Germinal center (tissue), 1 donor: ENCODE results near the gene EPOP.

Experiments
- DNase-seq: peaks from one replicate; pipeline ENCODE4 v3.0.0; 2012; ENCODE audit warnings: mixed read lengths, low spot score

The EPOP gene

GRCh38 chr17:38705803-38706504, 31.2 kb upstream of the EPOP start:
- peak; percentile 48 for DNase-seq

DNA sequence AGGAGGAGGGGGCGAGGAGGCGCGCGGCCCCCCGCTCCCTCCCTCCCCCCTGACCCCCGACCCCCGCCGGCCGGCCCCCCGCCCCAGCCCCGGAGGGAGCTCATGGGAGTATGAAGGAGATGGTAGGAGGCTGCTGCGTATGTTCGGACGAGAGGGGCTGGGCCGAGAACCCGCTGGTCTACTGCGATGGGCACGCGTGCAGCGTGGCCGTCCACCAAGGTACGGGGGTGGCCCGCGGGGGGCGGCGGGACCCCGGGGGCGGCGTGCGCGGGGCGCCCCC, 30.7 kb upstream of the EPOP start:
- no peak for DNase-seq

- peak; percentile 86 for DNase-seq
Measured at GRCh38 chr17:38704606-38705522, 30.1 kb upstream of the EPOP start, which contains the start of gene MLLT6. Gene MLLT6 (plus strand): TSS chr17:38705273. CDS start chr17:38705633, 360 bp downstream.

DNA sequence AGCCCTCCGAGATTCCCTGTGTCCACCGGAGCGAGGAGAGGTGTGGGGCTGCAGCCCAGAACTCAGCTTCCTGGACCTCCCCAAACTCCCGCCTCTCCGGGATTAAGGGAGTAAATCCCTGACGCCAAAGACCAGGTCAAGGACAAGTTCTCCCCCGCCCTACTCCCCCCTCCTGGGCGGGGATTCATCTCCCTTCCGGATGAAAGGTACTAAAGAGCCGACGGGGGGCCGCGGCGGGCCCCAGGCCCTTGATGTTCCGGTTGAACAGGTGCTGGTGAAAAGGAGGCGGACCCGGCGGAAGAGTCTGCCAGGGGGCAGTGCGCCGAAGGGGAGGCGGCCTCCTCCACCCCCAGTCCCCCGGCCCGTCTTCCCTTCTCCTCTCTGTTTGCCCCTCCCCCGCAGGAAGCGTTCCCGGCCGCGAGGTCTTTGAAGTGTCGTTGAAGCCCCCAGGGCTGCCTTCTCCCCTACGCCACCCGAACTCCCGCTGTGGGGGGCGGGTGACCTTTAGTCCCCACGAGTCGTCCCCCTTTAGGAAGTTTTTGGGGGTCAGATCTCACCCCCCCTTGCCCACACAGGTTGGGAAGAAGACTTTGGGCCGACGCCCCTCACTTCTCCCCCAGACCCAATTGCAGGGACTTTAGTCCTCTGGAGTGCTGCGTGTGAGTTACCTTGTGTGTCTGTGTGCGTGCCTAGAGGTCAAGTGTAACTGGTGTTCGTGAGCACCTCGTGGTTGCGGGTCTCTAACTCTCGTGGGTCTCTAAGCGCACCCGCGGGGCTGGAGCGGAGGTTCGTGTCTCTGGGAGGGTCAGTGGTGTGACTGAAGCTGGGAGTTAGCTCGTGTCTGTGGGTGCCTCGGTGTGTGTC, 29.2 kb upstream of the EPOP start:
- DNase-seq = peak; percentile 78

- DNase-seq = peak; percentile 26
Measured at GRCh38 chr17:38702916-38703741, 28.4 kb upstream of the EPOP start.

GRCh38 chr17:38702166-38702915, 27.6 kb upstream of the EPOP start:
- peak; percentile 81 for DNase-seq

DNA sequence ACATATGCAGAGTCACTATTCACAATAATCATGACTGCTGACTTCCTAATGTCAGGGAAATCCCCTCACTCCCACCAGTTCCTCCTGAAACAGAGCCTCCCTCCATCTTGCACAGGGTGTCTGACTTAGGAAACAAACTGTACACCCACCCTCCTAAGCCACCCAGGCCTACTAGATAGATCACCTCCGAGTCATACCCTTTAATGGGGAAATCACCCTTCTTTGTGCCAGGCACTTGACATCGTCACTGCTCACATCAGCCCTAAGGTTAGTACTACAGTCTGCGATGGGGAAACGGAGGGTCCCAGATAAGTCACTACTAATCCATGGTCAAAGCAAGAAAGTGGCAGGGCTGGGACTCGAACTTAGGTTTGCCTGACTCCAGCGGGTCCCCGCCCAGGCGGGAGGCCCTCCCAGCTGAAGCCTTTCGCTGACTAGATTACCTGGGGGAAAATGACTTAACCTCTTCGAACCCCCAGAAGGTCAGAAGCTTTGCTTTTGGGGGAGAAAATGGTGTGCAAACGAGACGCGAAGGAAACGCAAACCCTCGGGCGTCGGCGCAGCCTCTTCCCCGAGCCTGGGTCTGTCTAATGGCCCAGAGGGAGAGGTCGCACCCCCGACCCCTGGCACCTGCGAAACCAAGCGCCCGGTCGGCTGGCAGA, 26.9 kb upstream of the EPOP start:
- peak; percentile 64 for DNase-seq

- no peak for DNase-seq
Measured at GRCh38 chr17:38698760-38699159, 24.0 kb upstream of the EPOP start.

DNA sequence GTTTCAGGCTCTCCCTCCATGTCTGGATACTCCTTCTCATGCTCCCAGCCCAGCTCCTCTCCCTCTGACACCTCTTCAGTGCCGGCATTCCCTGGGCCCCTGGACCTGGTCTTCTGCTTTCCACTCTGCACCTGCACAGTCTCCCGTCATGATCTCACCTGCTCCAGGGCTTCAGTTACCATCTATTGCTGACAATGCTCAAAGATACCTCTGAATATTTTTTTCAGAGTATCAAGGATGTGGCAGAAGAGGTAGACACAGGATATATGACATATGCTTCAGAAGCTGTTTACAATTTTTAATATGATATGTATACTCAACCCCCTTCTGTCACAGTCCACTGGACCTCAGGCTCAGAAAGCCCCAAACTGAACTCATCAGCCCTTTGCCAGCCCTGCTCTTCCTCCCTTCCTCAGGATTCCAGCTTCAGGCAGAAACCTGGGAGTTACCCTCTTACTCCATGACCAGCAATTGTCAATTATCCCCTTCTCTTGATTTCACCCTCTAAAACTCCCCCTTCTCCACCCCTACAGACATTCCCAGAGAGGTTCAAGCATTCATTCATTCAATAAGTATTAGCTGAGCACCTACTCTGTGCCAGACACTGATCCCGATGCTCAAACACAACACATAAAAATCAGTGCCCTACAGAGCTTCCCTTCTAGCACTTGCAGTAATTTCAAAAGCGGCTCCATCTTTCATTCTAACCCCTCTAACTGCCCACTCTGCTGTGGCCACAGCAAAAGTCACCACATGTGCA, 22.5 kb upstream of the EPOP start:
- DNase-seq = no peak

DNA sequence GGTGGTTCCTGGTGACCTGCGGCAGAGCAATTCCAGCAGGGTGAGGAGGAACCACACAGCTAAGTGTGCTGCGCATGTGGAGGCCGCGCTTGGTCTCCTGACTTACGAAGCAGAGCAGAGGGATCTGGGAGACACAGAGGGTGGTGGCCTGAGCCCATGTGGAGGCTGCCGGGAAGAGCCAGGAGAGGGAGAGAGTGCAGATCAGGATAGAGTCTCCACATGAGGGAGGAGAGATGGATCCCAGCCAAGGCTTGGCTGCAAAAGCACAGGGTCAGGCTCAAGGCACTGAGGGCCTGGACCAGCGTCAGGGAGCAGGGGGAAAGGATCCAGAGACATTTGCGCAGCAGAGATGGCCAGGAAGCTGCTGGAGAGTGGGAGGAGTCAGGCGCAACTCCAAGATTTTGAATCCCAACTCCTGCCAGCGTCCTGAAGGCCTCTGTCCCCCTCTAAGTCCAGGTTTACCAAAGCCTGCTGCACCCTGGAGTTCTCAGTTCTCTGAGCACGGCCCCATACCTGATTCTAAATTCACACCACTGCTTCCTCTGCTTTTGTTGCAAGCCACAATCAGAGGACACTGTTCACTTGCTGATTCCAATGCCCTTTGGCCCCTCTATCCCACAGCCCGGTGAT, 19.1 kb upstream of the EPOP start:
- no peak for DNase-seq

GRCh38 chr17:38691154-38691553, 16.4 kb upstream of the EPOP start:
- DNase-seq = no peak

DNA sequence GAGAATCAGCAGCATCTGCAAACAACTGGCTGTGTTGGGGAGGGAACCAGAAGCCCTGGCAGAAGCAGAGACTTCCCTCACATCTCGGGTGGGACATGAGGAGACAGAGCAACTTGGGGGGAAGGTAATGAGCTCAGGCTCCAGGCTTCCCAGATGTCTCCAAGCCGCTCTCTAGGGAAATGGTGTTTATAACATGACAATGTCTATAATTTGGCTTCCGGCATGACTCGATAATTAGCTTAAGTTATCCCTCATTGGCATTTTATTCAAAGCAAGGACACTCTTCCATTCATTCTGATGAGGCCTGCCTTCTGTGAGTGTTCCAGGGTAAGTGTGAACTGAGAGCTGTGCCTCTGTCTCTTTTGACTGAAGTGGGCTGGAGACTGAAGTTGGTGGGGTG, 15.6 kb upstream of the EPOP start:
- DNase-seq = no peak

DNA sequence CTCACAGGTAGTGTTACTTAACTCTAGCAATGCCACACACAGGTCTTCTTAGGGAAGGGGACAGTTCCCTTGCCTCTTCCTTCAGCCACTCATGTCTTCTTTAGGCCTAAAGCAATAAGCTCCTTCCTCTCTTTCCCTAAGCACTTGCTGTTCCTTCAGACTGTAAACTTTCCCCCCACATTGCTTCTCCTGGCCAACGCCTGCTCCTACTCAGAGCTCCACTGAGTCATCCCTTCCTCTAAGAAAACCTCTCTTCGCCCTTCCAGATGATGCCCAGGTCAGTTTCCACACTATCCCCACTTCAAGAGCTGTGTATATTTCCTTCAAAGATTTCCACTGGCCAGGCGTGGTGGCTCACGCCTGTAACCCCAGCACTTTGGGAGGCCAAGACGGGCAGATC, 12.5 kb upstream of the EPOP start:
- DNase-seq = no peak

DNA sequence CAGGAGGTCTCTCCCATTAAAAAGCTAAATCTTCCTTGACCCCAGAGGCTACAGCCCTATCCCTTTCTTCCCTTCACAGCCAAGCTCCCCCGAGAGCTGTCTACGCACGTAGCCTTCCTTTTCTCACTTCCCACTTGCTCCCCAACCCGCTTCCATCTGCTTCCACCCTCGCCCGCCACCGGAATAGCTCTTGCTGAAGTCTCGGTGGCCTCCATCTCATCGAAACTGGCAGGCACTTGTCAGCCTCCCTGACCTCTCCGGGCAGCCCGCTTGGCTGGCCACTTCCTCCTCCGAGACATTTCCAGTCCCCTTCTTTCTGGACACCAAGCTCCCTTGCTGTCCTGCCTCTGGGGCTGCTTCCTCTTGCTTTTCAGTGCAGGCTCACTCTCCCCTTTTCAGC, 10.7 kb upstream of the EPOP start:
- no peak for DNase-seq

DNA sequence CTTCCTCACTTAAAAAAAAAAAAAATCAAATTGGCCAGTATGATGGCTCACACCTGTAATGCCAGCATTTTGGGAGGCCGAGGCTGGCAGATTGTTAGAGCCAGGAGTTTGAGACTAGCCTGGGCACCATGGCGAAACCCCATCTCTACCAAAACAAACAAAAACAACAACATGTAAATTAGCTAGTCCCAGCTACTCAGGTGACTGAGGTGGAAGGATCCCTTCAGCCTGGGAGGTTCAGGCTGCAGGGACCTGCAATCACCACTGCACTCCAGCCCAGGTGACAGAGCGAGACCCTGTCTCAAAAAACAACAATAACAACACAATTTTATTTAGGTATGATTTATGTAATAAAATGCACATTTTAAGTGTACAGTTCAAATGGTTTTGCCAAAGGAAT, 6.3 kb upstream of the EPOP start:
- no peak for DNase-seq

- DNase-seq = no peak
Measured at GRCh38 chr17:38677819-38678218, 3.1 kb upstream of the EPOP start.

DNA sequence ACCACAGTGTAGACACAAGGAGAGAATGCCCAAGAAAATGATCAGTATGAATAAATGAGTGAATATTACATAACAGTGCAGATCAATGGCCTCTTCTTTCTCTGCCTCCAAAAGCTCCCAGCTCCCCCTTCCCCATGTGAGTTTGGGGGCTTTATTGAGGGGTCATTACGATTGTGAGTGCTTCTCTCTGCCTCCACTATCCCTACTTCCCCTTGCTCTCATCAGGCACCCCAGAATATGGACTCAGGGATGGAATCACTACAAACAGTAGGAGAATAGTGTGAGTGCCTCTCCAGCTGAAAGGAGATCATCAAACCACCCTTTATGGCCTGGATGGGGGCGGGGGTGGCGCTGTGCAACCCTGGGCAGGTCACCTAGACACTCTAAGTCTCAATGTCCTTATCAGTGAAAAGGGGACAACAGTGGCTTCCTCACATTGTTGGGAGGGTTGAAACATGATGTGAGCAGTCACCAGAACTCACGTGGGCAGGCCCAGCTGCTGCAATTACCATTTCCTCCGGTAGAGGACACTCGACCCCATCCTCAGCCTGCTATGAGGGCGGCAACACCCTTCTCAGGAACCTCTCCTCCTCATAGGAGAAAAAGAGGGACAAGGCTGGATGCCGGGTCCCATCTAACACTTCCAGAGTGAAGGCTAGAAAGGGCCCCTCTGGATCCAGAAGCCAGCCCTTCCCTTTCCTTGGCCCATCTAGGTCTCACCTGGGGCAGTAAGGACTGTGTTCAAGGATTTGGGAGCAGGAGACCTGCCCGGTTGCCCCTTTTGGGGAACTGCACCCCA, 2.1 kb upstream of the EPOP start:
- DNase-seq = peak; percentile 84
